HG03066 (cell line): ENCODE results near the gene OPTC.
"Not testable (repeated sequence)": the region's sequence is repeated elsewhere in the genome, so short reads cannot be mapped to it uniquely, and the experiment has no call there.

ENCODE experiments used
- ATAC-seq: cut with Tn5 transposase; IDR thresholded peaks from one replicate; pipeline ENCODE4 v1.9.1; 2021; ENCODE audit warnings: low read depth; ENCODE audit not compliant: unreplicated experiment

Gene OPTC, protein sequence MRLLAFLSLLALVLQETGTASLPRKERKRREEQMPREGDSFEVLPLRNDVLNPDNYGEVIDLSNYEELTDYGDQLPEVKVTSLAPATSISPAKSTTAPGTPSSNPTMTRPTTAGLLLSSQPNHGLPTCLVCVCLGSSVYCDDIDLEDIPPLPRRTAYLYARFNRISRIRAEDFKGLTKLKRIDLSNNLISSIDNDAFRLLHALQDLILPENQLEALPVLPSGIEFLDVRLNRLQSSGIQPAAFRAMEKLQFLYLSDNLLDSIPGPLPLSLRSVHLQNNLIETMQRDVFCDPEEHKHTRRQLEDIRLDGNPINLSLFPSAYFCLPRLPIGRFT

DNA sequence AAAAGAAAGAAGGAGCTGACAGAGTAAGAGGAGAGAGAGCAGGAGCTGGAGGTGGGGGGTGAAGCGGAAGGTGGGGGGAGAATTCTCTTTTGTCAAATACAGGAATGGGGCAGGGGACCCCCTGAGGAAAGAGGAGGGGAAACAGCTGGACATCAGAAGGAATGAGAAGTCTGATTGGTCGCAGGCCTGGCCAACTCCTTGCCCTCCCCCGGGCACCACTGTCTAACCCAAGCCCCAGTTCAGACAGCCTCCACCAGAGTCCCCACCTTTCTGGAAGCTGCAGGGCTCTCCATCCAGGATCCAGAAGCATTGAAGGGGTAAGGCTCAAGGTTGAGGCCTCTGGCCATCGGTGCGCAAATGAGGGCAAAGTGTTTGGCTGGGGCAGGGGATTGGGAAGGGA, at the start of gene OPTC:
Gene OPTC, plus strand, starts transcription at position 253 of the 400 bp plus-strand sequence. CDS start 1,853 bp downstream, outside the sequence.
- ATAC-seq, result no peak

DNA sequence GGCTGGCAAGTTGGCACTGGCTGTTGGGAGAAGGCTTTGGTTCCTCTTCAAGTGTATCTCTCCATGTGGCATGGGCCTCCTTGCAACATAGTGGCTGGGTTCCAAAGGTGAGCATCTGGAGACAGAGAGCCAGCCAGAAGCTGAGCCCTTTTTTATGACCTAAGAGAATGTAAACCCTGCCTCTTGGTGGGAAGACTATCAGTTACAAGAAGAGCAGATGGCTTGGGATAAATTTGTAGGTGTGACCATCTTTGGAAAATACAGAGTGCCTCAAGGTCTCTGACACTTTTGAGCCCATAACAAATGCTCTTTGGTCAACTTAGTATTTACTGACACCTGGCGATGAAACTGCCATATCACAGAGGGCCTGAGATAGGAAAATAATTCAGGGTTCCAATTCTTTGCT, 49.8 kb upstream of the OPTC start:
- no peak for ATAC-seq

DNA sequence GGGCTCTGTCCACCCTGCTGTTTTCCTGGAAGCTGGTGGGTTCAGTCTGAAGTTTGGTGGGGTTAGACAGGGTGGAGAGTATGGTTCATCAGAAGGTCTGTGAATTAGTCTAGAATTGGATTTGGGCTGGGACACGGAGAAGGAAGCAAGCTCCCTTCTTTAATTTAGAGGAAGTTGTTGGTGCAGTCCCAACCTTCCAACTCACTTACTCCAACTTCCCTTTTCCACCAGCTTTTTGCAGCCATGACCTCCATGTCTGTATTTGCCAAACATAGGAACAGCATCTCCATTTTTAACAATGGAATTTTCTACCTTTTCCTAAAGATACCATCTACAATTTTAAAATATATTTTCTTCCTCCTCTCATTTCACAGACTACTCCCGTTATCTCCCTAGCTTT, 46.8 kb upstream of the OPTC start:
- no peak for ATAC-seq

DNA sequence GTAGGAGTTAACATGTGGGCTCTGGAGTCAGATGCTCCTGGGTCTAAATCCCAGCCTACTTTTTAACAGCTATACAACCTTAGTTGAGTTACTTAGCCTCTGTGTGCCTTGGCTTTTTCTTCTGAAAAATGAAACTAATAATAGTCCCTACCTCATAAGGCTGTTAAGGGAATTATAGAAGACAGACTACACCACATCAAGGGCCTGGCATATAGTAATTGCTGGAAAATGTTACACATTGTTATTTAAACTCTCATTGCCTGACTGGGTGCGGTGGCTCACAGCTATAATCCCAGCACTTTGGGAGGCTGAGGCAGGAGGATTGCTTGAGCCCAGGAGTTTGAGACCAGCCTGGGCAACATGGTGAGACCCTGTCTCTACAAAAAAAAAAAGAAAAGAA, 46.4 kb upstream of the OPTC start:
- not testable (repeated sequence) for ATAC-seq

DNA sequence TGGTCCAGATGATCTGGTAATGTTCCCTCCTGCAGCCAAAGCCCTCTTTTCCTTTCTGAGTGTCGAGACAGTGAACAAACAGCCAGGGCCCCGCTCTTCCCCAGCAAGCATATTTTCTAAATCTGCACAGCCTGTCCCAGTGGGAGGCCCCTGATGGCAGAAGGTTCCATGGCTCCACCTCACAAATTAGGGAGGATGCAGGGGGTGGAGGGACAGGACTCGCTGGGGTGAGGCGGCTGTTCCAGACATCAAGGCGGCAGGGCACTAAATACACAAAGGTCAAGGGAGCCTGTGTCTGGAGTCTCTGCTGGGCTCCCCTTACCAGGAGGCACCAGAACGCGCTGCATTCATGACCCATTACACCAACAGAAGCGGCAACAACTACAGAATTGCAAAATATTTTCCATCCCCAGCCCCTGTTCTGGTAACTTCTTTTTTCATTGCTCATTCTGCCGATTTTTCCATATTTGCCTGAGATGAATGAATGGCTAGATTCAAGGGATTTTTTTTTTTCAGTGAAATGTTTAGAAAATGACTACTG, 45.4 kb upstream of the OPTC start:
- ATAC-seq, result no peak

DNA sequence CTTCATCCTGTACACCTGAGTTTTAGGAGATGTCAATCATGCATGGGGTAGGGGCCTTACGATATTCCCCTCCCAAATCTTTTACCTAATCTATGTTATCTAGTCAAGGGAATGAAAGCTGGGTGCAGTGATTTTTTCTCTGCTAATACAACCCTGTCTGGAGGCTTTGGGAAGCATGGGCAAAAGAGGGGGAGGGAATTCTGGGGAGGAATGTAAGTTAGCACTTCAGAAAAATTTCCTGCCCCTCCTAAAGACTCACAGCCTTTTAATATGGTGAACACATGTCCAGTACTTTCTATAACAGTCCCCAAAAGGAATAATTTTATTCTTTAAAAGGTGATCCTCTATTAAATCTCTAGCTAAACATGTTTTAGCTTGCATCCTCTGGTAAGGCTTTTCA, 44.0 kb upstream of the OPTC start:
- no peak for ATAC-seq

DNA sequence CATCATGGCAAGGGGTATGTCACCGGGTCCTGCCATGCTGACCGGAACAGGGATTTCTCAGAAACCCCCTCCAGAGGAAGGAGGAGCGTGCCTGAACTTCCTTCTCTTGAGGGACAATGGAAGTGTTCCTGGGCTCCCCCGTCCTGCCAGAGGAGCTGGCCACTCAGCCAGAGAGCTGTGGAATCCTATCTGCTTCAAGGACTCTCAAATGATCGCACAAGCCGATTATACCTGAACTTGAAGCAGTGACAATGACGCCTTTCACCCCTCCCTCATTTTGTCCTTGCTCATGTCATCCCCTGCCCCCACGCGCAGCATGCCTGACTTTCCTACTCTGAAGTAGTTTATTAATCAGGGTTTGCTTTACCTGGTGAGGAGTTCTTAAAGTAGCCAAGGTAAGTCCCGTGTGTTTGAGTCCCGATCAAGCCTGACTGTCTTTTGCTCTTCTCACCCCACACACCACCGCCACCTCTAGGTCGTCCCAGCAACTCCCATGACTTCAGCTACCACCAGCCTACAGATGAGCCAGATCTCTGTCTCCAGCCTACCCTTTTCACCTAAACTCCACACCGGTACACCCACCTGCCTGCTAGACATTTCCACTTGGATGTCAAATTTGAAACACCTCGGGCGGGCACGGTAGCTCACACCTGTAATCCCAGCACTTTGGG, 43.3 kb upstream of the OPTC start:
- no peak for ATAC-seq

DNA sequence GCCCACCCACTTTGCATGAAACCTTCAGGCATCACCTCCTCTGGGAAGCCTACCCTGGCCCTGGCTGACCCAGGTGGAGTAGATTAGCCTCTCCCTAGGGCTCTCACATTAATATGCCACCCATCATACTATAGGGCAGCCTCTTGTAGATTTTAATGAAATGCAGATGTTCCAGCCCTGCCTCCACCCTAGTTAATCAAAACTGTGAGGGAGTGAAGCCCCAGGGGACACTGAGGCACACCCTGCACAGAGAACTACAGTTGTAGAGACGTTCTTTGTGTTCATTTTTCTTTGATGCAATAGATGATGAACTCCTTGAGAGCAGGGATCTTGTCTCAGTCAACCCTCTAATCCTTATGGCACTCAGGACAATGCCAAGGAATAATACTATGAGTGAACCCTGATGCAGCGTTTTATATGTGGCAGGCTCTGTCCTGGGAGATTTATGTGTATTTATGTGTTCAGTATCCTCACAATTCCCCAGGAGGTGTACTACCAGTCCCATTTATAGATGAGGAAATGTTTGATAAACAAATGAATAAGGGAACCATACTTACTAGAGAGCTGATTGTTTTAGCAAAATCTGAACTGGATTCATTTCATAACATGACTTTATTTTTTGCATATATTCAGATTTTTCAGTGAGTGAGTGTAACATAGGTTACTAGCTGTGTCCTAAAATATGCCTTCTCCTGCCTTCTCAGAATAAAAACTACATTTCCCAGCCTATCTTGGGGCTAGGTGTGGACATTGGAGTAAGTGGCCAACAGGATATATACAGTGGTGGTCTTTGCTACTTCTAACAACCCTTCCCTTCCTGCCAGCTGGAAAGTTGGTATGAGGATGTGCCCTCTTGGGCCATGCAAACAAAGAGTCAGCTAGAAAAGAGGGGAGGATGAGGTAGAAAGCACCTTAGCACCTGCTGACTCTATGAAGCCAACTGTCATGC, 41.8 kb upstream of the OPTC start:
- no peak for ATAC-seq

DNA sequence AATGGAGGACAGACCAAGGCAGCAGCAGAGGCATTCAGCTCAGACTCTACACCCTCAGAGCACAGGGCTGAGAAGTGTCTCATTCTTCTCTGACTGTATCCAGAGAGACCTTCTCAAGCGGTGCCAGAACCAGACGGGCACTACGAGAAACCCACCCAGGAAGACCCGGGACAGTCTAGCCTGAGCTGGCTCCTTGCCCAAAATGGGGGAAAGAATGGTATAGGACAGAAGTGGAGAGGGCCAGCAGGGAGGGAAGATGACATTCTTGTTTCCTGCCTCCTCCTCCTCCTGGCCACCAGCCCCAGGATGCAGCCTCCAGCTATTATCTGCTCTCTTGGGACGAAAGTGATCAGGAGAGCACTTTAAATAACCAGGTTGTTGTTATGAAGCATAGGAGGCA, 40.9 kb upstream of the OPTC start:
- ATAC-seq, result no peak

DNA sequence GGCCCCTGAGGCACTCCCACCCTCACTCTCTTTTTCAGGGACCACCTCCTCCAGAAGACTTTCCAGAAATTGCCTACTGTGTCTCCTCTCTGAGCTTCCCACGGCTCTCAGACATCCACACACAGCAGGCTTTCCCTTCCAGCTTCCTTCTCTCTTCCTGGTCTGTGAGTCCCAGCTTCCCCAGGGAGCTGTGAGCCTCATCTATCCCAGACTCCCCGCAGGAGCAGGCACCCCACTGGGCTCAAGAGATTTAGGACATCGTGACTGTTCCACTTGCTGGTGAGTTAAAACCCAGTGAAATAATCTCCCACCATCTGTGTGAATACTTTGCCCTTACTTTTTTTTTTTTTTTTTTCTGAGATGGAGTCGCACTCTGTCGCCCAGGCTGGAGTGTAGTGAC, 40.3 kb upstream of the OPTC start:
- ATAC-seq, result no peak

DNA sequence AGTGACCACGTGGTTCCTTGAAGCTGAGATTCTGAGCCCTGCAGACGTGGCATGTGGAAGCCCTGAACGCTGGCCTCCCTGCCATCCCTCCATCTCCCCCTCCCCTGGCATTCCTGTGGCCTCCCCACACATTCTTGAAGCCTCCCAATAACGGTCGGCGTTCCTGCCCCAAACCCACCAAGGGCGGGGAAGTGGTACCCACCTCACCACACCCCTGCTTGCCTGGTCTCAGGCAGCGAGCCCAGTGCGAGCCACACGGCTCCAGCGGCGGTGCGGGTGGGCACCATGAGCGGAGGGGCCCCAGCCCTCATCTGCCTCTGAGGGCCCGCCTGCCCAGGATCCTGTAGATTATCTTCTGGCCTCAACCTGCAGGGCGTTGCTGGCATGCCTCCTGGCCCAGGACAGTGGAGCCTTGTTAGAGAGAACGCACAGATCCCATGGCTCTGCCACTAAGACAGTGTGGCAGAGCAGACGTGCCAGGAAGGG, 38.9 kb upstream of the OPTC start:
- no peak for ATAC-seq

DNA sequence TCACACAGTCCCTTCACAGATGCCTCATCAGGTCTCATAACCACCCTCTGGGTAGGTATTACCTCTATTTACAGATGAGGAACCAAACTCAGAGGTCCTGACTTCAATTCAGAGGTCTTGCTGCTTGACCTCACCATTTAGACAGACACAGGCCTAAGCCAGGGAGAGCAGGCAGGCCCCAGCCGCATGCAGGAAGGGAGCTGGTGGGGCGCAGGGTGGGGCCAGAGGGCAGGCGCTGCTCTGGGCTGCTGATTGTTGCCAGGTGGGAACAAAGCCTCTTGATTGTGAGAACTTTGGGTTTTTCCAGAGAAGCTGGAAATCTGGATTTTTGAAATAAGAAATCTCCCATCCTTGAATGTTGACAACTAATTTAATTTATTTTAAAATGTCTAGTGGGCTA, 38.2 kb upstream of the OPTC start:
- no peak for ATAC-seq

DNA sequence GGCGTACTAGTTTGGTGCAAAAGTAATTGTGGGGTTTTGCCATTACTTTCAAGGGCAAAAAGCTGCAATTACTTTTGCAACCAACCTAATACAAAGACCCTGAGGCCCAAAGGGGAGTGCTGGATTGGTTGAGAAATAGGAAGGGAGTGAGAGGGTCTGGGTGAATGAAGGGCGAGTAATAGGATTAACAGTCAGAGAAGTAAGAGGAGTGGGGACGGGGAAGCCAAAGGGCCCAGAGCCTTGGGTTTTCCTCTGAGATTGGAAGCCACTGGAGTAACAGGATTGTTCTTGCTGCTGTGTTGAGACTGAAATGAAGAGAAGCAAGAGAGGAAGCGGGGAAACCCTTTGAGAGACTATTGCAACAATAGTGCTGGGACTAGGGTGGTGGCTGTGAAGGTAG, 37.4 kb upstream of the OPTC start:
- no peak for ATAC-seq

DNA sequence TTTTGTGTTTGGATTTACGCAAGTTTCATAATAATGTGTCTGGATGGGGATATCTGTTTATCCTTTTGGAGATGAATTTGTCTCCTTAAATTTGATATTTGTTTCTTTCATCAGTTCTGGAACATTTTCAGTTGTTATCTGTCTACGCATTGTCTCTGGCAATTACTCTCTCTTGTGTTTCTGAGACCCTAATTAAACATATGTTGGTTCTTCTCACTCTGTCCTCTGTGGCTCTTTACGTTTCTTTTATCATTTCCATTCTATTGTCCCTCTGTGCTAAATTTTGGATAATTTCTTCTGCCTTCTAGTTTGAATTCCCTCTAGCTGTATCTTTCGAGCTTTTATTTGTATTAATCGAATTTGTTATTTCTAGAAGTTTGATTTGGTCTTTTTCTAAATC, 35.9 kb upstream of the OPTC start:
- ATAC-seq, result no peak

DNA sequence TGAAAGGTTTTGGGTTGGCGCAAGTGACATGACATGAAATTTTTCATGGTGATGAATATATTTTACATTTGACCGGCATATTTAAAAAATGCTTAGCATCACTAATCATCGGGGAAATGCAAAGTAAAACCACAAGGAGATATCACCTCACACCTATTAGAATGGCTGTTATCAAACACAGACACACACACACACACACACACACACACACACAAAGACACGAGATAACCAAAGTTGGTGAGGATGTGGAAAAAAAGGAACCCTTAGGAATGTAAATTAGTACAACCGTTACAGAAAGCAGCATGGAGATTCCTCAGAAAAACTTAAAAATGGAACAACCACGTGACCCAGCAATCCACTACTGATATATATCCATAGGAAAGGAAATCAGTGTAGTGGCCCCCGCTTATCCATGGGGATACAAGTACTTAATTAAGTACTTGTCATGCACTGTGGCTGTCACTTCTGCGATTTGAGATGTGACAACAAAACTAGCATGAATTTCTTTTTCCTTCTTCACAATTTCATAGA, 34.2 kb upstream of the OPTC start:
- no peak for ATAC-seq

DNA sequence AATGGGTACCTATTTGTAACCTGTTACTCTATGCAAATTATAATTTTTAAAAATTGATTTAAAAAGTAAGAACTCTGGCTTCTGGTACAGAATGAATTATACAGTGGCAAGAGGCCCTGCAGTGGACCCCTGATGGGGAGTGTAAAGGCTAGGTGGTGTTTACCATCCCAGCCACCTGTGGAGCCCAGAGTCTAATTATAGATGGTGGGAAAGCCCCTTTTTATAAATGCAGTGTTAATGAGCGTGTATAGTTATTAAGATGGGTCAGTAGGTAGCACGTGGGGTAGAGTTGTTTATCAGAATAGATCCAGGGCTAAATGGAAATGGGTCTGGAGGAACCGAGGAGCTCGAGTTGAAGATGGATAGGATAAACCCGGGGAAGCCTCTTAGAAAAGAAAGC, 32.2 kb upstream of the OPTC start:
- ATAC-seq, result no peak

DNA sequence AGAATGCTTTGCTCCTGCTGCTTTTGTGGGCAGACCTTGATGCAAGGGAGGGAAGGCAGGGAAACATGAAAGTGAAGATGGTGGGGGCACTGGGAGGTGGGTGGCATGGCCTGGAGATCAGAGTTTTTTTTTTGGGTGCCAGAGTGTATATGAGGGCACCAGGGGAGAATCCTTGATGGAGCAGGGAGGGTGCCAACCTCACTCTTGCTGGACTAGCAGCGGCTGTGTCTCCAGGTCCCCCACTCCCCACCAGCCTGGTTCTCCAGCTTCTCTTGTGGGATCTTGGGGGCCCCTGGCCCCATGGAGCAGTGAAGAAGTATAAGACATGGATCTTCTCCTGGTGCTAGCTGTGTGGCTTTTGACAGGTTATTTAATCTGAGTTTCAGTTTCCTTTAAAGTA, 31.8 kb upstream of the OPTC start:
- no peak for ATAC-seq

DNA sequence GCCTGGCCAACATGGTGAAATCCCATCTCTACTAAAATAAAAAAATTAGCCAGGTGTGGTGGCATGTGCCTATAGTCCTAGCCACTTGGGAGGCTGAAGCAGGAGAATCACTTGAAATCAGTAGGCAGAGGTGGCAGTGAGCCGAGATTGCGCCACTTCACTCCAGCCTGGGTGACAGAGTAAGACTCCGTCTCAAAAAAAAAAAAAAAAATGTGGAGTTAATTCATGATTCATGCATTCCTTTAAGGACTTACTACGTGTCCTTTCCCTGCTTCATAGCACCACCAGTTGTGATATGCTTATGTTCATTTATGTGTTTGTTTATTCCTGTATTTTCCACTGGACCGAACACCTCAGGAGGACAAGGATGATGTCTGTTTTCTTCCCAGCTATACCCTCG, 31.1 kb upstream of the OPTC start:
- no peak for ATAC-seq

DNA sequence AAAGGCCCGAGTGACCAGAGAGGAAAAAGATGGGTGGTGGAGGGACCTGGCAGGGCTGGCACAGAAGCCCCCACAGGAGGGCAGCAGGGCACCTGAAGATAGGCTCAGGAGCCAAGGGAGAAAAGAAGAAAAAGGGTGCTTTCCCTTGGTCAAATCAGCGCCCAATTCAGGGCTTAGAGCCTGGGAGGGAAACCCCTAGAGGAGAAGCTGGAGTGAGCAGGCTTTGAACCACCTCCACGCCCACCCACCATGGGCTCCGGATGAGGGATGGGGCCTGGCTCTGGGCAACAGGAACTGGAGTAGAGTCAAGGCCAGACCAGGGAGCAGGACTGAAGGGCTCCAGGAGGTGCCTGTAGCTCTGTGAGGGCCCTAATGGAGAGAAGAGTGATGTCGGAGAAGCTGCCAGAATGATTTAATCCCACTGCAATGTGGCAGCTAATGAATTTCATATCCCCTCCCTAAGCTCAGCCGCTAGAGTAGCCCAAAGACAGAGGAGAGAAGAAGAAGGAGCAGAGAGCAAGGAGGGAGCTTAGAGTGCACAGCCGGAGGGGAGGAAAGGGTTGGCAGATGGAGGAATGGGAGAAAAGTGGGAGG, 30.4 kb upstream of the OPTC start:
- ATAC-seq, result no peak

DNA sequence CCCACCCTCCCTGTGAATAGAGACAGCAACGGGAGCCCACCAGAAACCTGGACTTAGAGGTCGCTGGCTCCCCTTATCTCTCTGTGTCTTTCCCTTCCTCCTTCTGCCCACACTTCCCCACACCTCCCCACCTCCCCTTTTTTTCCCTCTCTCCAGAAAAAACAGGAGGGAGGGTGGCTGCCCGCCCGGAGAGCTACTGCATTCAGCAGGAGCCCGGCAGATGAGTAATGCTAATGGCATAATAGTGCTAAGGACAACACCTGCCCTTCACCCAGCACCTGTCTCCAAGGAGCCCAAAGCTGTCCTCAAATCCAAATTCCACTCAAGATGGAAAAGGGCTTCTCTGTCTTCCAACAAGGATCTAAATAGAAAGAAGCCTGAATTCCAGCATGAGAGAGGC, 29.7 kb upstream of the OPTC start:
- no peak for ATAC-seq
